Heart right ventricle (tissue), 16 donors: ENCODE results near the gene EVX2. TPM values are rescaled to one million over a fixed set of nuclear protein-coding genes. Genes with fewer than 3 reads are reported as not detected.
A peak's percentile ranks its signal among the peaks of the same experiment; 100 is the strongest.

Experiments used
- ATAC-seq, 8 donors: fragments of 200-7000 bp; cut with Tn5 transposase; one replicate each; pipeline ENCODE4 v1.9.1; 2020; ENCODE audit warnings: mild to moderate bottlenecking in 8 of 8, moderate library complexity in 8 of 8, moderate number of reproducible peaks in 1 of 8
- DNase-seq, 2 donors: peaks; one replicate each; pipeline ENCODE4 v3.0.0-alpha.2; 2020
- H3K27ac ChIP-seq, 10 donors: fragments of 200-600 bp; sonication (generic) in 2 of 10; one replicate each; pipeline versions ENCODE4 v1.5.0 to v1.8.0; 2020 to 2022; ENCODE audit warnings: mild to moderate bottlenecking in 3 of 10
- H3K27me3 ChIP-seq, 7 donors: fragments of 200-600 bp; one replicate each; pipeline ENCODE4 v1.8.0; 2021 to 2022; ENCODE audit warnings: mild to moderate bottlenecking in 2 of 7
- H3K36me3 ChIP-seq, 9 donors: fragments of 200-600 bp; sonication (generic) in 1 of 9; one replicate each; pipeline versions ENCODE4 v1.5.0 to v1.8.0; 2020 to 2022; ENCODE audit warnings: mild to moderate bottlenecking in 2 of 9
- H3K4me1 ChIP-seq, 9 donors: fragments of 200-600 bp; sonication (generic) in 1 of 9; one replicate each; pipeline versions ENCODE4 v1.5.0 to v1.8.0; 2020 to 2022; ENCODE audit warnings: mild to moderate bottlenecking in 4 of 9
- H3K4me3 ChIP-seq, 10 donors: fragments of 200-600 bp; sonication (generic) in 2 of 10; one replicate each; pipeline versions ENCODE4 v1.5.0 to v1.8.0; 2020 to 2022; ENCODE audit warnings: mild to moderate bottlenecking in 7 of 10, moderate library complexity in 2 of 10
- H3K9me3 ChIP-seq, 11 donors: fragments of 200-600 bp in 10 of 11; sonication (generic) in 2 of 11; one replicate each; pipeline versions ENCODE4 v1.5.0 to v1.8.0; 2013 to 2022; ENCODE audit warnings: mild to moderate bottlenecking in 2 of 11, control low read depth in 1 of 11, moderate library complexity in 1 of 11
- CTCF ChIP-seq, 9 donors: fragments of 200-600 bp; sonication (generic) in 2 of 9; IDR thresholded peaks; one replicate each; pipeline versions ENCODE4 v1.5.0 to v1.8.0; 2021 to 2022; ENCODE audit warnings: antibody characterized with exemption in 9 of 9, mild to moderate bottlenecking in 5 of 9, moderate library complexity in 1 of 9
- WGBS, 2 donors: extraction: QIAGEN DNeasy Blood & Tissue Kit; methylation state at CpG; one replicate each; pipeline ENCODE4 v1.1.7; 2013; ENCODE audit warnings: inconsistent platforms in 1 of 2; 5-methylcytosine and 5-hydroxymethylcytosine counted together
- intact Hi-C, 10 donors: fragments of 100-400 bp; cut with DNase I; formaldehyde crosslinking; loops; one replicate each; pipeline versions ENCODE4 v1.11.1 to v1.14.2; 2022
- polyA plus RNA-seq, 2 donors: library from polyadenylated mRNA; stranded (reverse); fragments of 200-250 nt; gene quantifications; one replicate each; pipeline ENCODE4 v1.2.3, GENCODE V29; 2013
- total RNA-seq, 10 donors: library from RNA; stranded (reverse); fragmentation: NEBNext Ultra II Directional in 3 of 10; extraction: Animal tissue kit (Norgen Biotek cat#: 25700) in 3 of 10; gene quantifications; one replicate each; pipeline versions ENCODE4 v1.2.1 to v1.2.4, GENCODE V29; 2021 to 2023
- donor health status: Arrhythmogenic right ventricular cardiomyopathy.
- donor health status: ischemic (EF 13 %, LVEDD 7.1; RV severe dilation, severe dysfunction).
- donor health status: healthy with polysubstance abuse.
- donor health status: DM: no; HTN: yes; CAD: no.
- donor health status: DM: no; HTN: no; CAD: no.
- donor health status: ischemic (EF 25% LVEDD 6.9; RV normal size, moderate dysfunction).
- donor health status: ischemic (EF 25% LVEDD 5.7; RV mildly dilated, moderate dysfunction).
- donor health status: healthy.
- donor health status: DM: yes; HTN: yes; CAD: no.
- donor health status: Ischemic cardiomyopathy.
- donor health status: ischemic (EF 35%, LVEDD 5.7; RV mildly dilated, moderate dysfunction).
- donor health status: nonischemic (EF 11% LVEDD 7.7; RV severe dilation, severe dysfunction).
- donor health status: DM: yes; HTN: yes; CAD: no.
- donor health status: PGD.
- donor health status: ischemic (EF 29% LVEDD 5.4; RV normal size, mild dysfunction).
- donor health status: nonischemic (EF 23%, LVEDD 6.1; RV moderate dilation, normal function).

EVX2 gene
- total and polyA plus RNA-seq, 12 donors: not detected

GRCh38 chr2:176096243-176096985 lies 12.7 kb upstream of the EVX2 start:
- TF ChIP-seq CTCF (IDR thresholded peaks at IDR 0.05): no peak
- intact Hi-C loops: loop anchor here in 4 of 10 donors (2.0 to 5.0 kb wide), 3 partner anchors 729 to 844 kb away; no protein-coding TSS in a partner anchor
- Histone ChIP-seq H3K27me3 (peaks cover 74 to 100% (median 100%) of the 10 kb centered on the region in 7 donors), H3K9me3 (no peaks in the 10 kb centered on the region), H3K27ac (no peak overlapping the region), H3K36me3 (no peaks in the 10 kb centered on the region), H3K4me3 (peak overlapping the region in 8 of 10 donors; percentile 16 to 53 (median 44)), H3K4me1 (peaks cover 0 to 40% (median 28%) of the 10 kb centered on the region in 9 donors)
- DNase-seq: no peak
- WGBS, 2 donors: 4 to 9% methylated on average over 16 of the region's 16 CpGs
- no peak for ATAC-seq

- Histone ChIP-seq H3K9me3 (no peaks in the 10 kb centered on the region), H3K36me3 (no peaks in the 10 kb centered on the region), H3K27ac (no peak overlapping the region), H3K4me1 (peaks cover 0 to 40% (median 28%) of the 10 kb centered on the region in 9 donors), H3K4me3 (no peak overlapping the region), H3K27me3 (peaks cover 65 to 100% (median 100%) of the 10 kb centered on the region in 7 donors)
- ATAC-seq (no peak), DNase-seq (no peak)
- intact Hi-C loops: loop anchor here in 5 of 10 donors (2.0 to 5.0 kb wide), 3 partner anchors 681 to 843 kb away; no protein-coding TSS in a partner anchor
- 8 to 13% methylated on average over 5 of the region's 5 CpGs for WGBS, 2 donors
- no peak for TF ChIP-seq CTCF (IDR thresholded peaks at IDR 0.05)
These were observed 11.7 kb upstream of the EVX2 start for GRCh38 chr2:176095421-176095820.

- Histone ChIP-seq H3K9me3 (no peaks in the 10 kb centered on the region), H3K4me3 (no peak overlapping the region), H3K27me3 (peaks cover 65 to 100% (median 100%) of the 10 kb centered on the region in 7 donors), H3K36me3 (no peaks in the 10 kb centered on the region), H3K27ac (no peak overlapping the region), H3K4me1 (peaks cover 0 to 32% (median 28%) of the 10 kb centered on the region in 9 donors)
- no peak for ATAC-seq
- no peak for DNase-seq
- intact Hi-C loops: loop anchor here in 2 of 10 donors (2.0 to 5.0 kb wide), 2 partner anchors 407 to 680 kb away; no protein-coding TSS in a partner anchor
- 4 to 8% methylated on average over 12 of the region's 12 CpGs for WGBS, 2 donors
- TF ChIP-seq CTCF (IDR thresholded peaks at IDR 0.05): no peak
These were observed 10.6 kb upstream of the EVX2 start for GRCh38 chr2:176094349-176094748.

- peaks cover 0 to 31% (median 28%) of the 10 kb centered on the region in 9 donors for H3K4me1 ChIP-seq
- H3K36me3 ChIP-seq: no peaks in the 10 kb centered on the region
- DNase-seq (no peak), ATAC-seq (no peak)
- no peak overlapping the region for H3K27ac ChIP-seq
- no peaks in the 10 kb centered on the region for H3K9me3 ChIP-seq
- no peak overlapping the region for H3K4me3 ChIP-seq
- intact Hi-C loops: loop anchor here in 2 of 10 donors (2.0 to 5.0 kb wide), 2 partner anchors 407 to 679 kb away; no protein-coding TSS in a partner anchor
- 6 to 7% methylated on average over 8 of the region's 8 CpGs for WGBS, 2 donors
- H3K27me3 ChIP-seq: peaks cover 67 to 100% (median 100%) of the 10 kb centered on the region in 7 donors
- no peak for TF ChIP-seq CTCF (IDR thresholded peaks at IDR 0.05)
These were observed 10.1 kb upstream of the EVX2 start for GRCh38 chr2:176093898-176094249.
